ENCODE data around the gene PSMA8.

DNA sequence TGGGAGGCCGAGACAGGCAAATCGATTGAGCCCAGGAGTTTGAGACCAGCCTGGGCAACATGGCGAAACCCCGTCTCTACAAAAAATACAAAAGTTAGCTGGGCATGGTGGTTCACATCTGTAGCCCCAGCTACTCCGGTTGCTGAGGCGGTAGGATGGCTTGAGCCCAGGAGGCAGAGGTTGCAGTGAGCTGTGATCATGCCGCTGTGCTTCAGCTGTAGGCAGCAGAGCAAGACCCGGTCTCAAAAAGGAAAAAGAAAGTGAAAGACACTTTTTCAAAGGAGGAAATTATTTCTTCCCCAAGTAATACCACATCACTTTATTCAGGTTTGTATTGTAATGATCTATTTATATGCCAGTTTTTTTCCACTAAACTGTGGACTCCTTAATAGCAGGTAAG is 56.8 kb downstream of the PSMA8 start:
- TF ChIP-seq, protein P1, sequence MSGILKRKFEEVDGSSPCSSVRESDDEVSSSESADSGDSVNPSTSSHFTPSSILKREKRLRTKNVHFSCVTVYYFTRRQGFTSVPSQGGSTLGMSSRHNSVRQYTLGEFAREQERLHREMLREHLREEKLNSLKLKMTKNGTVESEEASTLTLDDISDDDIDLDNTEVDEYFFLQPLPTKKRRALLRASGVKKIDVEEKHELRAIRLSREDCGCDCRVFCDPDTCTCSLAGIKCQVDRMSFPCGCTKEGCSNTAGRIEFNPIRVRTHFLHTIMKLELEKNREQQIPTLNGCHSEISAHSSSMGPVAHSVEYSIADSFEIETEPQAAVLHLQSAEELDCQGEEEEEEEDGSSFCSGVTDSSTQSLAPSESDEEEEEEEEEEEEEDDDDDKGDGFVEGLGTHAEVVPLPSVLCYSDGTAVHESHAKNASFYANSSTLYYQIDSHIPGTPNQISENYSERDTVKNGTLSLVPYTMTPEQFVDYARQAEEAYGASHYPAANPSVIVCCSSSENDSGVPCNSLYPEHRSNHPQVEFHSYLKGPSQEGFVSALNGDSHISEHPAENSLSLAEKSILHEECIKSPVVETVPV (CRISPR knock-in tag; IDR thresholded peaks at IDR 0.05) = no peak
- TF ChIP-seq ZFP30 (CRISPR knock-in tag; IDR thresholded peaks at IDR 0.05) = no peak
- TF ChIP-seq ZFP3 (CRISPR knock-in tag; IDR thresholded peaks at IDR 0.05) = no peak
- no peak for TF ChIP-seq PPARA (CRISPR knock-in tag; IDR thresholded peaks at IDR 0.05; ENCODE audit: borderline replicate concordance)

All from SK-N-SH treated with all-trans-retinoic acid at 6 μM for 48 hours (cell line).